ENCODE measurements around the gene RB1. TPM values are rescaled to one million over a fixed set of nuclear protein-coding genes. Genes with fewer than 3 reads are reported as not detected.
"Not testable (repeated sequence)": the region's sequence is repeated elsewhere in the genome, so short reads cannot be mapped to it uniquely, and the experiment has no call there.

Gene RB1
- total RNA-seq, 2 donors from 2014 or later = 28.5 TPM

DNA sequence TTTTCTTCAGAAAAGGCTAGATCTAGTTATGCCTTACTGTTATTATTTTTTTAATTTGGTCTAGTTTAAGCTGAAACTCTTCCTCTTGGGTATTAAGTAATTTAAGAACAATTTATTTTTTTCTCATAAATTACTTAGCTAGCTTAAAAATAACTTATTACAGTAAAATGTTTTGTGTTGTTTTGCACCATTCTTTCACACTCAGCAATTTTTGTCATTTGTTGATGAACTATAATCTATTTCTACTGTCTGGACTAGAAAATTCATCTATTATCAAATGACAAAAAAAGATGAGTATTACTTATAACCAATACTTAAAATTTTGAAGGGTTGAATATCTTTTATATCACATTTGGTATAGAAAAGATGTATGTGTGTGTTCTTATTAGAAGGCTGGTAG lies 111.0 kb downstream of the RB1 start:
- H3K36me3 ChIP-seq = no peaks in the 10 kb centered on the region
- intact Hi-C loops (cut with DNase I) = loop anchor here (5.0 kb wide), 1 partner anchor 118 kb away; the partner anchor contains the start of gene RCBTB2
- H3K27ac ChIP-seq = no peak overlapping the region
- TF ChIP-seq, protein P1, sequence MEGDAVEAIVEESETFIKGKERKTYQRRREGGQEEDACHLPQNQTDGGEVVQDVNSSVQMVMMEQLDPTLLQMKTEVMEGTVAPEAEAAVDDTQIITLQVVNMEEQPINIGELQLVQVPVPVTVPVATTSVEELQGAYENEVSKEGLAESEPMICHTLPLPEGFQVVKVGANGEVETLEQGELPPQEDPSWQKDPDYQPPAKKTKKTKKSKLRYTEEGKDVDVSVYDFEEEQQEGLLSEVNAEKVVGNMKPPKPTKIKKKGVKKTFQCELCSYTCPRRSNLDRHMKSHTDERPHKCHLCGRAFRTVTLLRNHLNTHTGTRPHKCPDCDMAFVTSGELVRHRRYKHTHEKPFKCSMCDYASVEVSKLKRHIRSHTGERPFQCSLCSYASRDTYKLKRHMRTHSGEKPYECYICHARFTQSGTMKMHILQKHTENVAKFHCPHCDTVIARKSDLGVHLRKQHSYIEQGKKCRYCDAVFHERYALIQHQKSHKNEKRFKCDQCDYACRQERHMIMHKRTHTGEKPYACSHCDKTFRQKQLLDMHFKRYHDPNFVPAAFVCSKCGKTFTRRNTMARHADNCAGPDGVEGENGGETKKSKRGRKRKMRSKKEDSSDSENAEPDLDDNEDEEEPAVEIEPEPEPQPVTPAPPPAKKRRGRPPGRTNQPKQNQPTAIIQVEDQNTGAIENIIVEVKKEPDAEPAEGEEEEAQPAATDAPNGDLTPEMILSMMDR (IDR thresholded peaks at IDR 0.05) = no peak
- H3K4me3 ChIP-seq = no peak overlapping the region
- no peak for DNase-seq
- no peaks in the 10 kb centered on the region for H3K27me3 ChIP-seq
- no peak overlapping the region for H3K9ac ChIP-seq (ENCODE audit: low read depth in 2 of 2, low read length in 2 of 2)
- H3K4me1 ChIP-seq = no peaks in the 10 kb centered on the region
- H3K9me3 ChIP-seq = no peaks in the 10 kb centered on the region

DNA sequence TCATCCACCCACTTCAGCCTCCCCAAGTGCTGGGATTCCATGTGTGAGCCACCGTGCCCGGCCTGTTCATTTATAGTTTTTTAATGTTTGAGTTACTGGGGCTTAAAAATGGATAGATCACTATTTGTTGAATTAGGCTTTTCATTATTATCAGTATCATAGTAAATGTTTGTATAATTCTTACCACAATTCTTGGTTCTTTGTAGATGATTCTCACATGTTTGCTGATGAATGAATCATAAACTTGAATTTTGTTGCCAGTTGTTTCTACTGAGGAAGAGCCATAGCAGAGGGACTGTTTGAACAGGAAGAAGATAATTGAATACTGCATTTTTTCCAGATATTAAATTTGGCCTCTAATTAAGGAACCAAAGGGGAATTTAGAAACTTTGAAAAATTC lies 112.0 kb downstream of the RB1 start:
- H3K4me1 ChIP-seq = no peaks in the 10 kb centered on the region
- H3K36me3 ChIP-seq = no peaks in the 10 kb centered on the region
- H3K9me3 ChIP-seq = no peaks in the 10 kb centered on the region
- intact Hi-C loops (cut with DNase I) = no loop called here
- H3K27me3 ChIP-seq = no peaks in the 10 kb centered on the region
- no peak overlapping the region for H3K9ac ChIP-seq (ENCODE audit: low read depth in 2 of 2, low read length in 2 of 2)
- no peak overlapping the region for H3K27ac ChIP-seq
- no peak for DNase-seq
- TF ChIP-seq, protein P1 (IDR thresholded peaks at IDR 0.05) = no peak
- H3K4me3 ChIP-seq = no peak overlapping the region

DNA sequence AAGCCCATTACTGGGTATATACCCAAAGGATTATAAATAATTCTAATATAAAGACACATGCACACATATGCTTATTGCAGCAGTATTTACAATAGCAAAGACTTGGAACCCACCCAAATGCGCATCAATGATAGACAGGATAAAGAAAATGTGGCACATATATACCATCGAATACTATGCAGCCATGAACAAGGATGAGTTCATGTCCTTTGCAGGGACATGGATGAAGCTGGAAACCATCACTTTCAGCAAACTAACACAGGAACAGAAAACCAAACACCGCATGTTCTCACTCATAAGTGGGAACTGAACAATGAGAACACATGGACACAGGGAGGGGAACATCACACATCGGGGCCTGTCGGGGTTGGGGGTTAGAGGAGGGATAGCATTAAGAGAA lies 118.5 kb downstream of the RB1 start:
- H3K27ac ChIP-seq; H3K4me3 ChIP-seq; intact Hi-C loops (cut with DNase I); DNase-seq; H3K9ac ChIP-seq (ENCODE audit: low read depth in 2 of 2, low read length in 2 of 2); H3K27me3 ChIP-seq; H3K4me1 ChIP-seq; H3K36me3 ChIP-seq; H3K9me3 ChIP-seq: not testable (repeated sequence)

DNA sequence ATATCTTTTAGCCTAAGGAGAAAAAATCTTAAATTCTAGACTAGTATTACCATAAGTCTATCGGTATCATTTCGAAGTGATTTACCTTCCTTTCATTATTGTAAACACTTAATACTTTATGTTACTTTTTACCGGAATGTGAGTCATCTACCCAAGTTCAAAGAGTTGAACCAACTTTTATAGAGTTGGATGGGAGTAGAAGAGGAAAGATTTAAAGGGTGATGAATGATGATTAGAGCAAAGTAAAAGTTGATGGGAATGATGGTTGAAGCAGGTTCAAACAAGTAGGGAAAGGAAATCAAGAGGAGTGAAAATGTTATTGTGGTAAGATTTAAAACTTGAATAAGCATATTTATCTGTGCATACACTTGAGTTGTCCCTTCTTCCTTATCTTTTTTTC lies 120.7 kb downstream of the RB1 start:
- H3K27ac ChIP-seq = no peak overlapping the region

DNA sequence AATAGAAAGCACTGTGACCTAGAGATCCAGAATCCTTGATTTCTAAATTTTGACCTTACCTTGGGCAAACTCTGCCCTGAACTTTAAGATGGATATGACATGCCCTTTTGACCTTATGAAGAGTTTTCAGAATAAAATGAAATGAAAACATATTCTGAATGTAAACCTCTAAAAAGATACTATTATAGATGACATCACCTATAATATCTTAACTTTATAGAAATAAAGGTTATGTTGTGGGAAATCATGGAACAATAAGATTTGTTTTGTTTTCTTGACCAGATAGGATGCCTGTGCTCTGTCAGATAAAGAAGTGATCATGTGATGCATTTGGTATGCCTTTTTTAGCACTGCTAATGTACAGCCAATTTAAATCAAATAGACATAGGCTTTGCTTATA lies 122.5 kb downstream of the RB1 start:
- intact Hi-C loops (cut with DNase I) = no loop called here
- Histone ChIP-seq H3K4me3 (no peak overlapping the region), H3K27ac (no peak overlapping the region), H3K36me3 (no peaks in the 10 kb centered on the region), H3K9me3 (no peaks in the 10 kb centered on the region), H3K27me3 (no peaks in the 10 kb centered on the region), H3K4me1 (no peaks in the 10 kb centered on the region), H3K9ac (ENCODE audit: low read depth in 2 of 2, low read length in 2 of 2) (no peak overlapping the region)
- no peak for DNase-seq
- TF ChIP-seq, protein P1 (IDR thresholded peaks at IDR 0.05) = no peak

More for the DNA sequence above, 120.7 kb downstream of the RB1 start:
- no peaks in the 10 kb centered on the region for H3K27me3 ChIP-seq
- H3K9me3 ChIP-seq = no peaks in the 10 kb centered on the region
- H3K4me3 ChIP-seq = no peak overlapping the region
- H3K36me3 ChIP-seq = no peaks in the 10 kb centered on the region
- DNase-seq = no peak
- no peaks in the 10 kb centered on the region for H3K4me1 ChIP-seq
- no peak overlapping the region for H3K9ac ChIP-seq (ENCODE audit: low read depth in 2 of 2, low read length in 2 of 2)
- intact Hi-C loops (cut with DNase I) = no loop called here
- TF ChIP-seq, protein P1 (IDR thresholded peaks at IDR 0.05) = no peak

DNA sequence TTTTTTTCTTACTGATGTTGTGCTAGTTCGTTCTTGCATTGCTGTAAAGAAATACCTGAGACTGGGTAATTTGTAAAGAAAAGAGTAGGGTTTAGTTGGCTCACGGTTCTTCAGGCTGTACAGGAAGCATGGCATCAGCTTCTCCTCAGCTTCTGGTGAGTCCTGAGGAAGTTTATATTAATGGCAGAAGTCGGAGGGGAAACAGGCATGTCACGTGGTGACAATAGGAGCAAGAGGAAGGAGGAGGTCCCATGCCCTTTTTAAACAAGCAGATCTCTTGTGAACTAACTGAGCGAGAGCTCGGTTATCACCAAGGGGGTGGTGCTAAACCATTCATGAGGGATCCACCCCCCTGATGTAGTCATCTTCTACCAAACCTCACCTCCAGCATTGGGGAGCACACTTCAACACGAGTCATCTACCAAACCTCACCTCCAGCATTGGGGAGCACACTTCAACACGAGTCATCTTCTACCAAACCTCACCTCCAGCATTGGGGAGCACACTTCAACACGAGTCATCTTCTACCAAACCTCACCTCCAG lies 123.3 kb downstream of the RB1 start:
- DNase-seq; H3K4me3 ChIP-seq; H3K27ac ChIP-seq; H3K4me1 ChIP-seq; H3K9ac ChIP-seq (ENCODE audit: low read depth in 2 of 2, low read length in 2 of 2); H3K9me3 ChIP-seq; H3K36me3 ChIP-seq; H3K27me3 ChIP-seq; intact Hi-C loops (cut with DNase I): not testable (repeated sequence)

Measured in colonic mucosa (tissue), 4 donors.